OCI-LY1 (cell line): ENCODE measurements around the gene KIN.

Source experiments
- CTCF ChIP-seq: fragments of 200-600 bp; sonication (generic), shearing (Covaris generic); IDR thresholded peaks from 2 replicates; pipeline ENCODE4 v1.5.1; 2017; ENCODE audit warnings: mild to moderate bottlenecking, antibody characterized with exemption, low read length, moderate library complexity, mixed read lengths
- EZH2 ChIP-seq: fragments of 200-600 bp; sonication (generic), shearing (Covaris generic); IDR thresholded peaks from 2 replicates; pipeline ENCODE4 v1.8.0; 2017; ENCODE audit warnings: borderline replicate concordance, mixed run types, mild to moderate bottlenecking, antibody characterized with exemption, low read length, moderate library complexity, mixed read lengths

DNA sequence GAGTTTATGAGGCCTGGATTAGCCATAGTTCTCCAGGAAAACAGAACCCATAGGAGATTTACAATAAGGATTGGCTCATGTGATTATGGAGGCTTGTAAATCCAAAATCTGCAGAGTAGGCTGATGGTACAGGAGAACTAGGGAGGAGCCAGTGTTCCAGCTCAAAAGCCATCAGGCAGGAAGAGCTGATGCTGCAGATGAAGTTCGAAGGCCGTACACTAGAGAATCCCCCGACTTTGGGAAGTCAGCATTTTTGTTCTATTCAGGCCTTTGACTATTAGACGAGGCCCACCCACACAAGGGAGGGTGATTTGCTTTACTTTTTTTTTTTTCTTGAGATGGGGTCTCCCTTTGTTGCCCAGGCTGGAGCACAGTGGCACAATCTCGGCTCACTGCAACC, 37.6 kb downstream of the KIN start:
- TF ChIP-seq CTCF (no peak), EZH2 (no peak)
